ENCODE results near the gene PDPR. TPM values are rescaled to one million over a fixed set of nuclear protein-coding genes. Genes with fewer than 3 reads are reported as not detected.

Gene PDPR
- total and polyA plus RNA-seq, 2 of the 4 experiments (the other 2 are of a cell fraction) = 12.2 to 19.4 TPM

GRCh38 chr16:70158261-70158939 is 44.3 kb downstream of the PDPR start:
- DNase-seq (no peak), ATAC-seq (ENCODE audit: low read depth) (no peak)
- Histone ChIP-seq H4K20me1 (ENCODE audit: insufficient read depth, low read length) (peaks cover 3% of the 10 kb centered on the region; the same call in 1 of the 2 replicates), H3K9me3 (ENCODE audit: control insufficient read depth, insufficient read depth, low read length) (no peaks in the 10 kb centered on the region), H2BK15ac (ENCODE audit: low read depth, low read length) (no peak overlapping the region), H2AFZ (replicated peaks; ENCODE audit: low read length, poor library complexity) (no peak overlapping the region), H3K56ac (ENCODE audit: extremely low read depth, insufficient read depth, low read length) (no peak overlapping the region), H3K9ac (ENCODE audit: low read depth, low read length) (no peak overlapping the region), H3K4me2 (ENCODE audit: low read depth, low read length) (no peak overlapping the region), H2BK5ac (ENCODE audit: low read depth, low read length, poor library complexity, severe bottlenecking) (no peak overlapping the region), H4K5ac (ENCODE audit: low read depth, low read length) (no peak overlapping the region), H3K4ac (ENCODE audit: low read depth, low read length) (no peak overlapping the region), H2AK9ac (replicated peaks; ENCODE audit: low read depth, low read length, poor library complexity) (no peak overlapping the region), H3K14ac (replicated peaks; ENCODE audit: low read depth, low read length) (no peak overlapping the region), H3K18ac (ENCODE audit: low read depth, low read length) (no peak overlapping the region), H3K27ac (ENCODE audit: insufficient read depth, low read length) (no peak overlapping the region), H3K79me1 (ENCODE audit: low read depth in 1 of 2, low read length in 2 of 2) (no peaks in the 10 kb centered on the region), H4K91ac (ENCODE audit: insufficient read depth, low read depth, low read length) (no peak overlapping the region), H3K36me3 (ENCODE audit: control insufficient read depth, insufficient read depth, low read length) (peaks cover 59% of the 10 kb centered on the region), H3K9me1 (ENCODE audit: insufficient read depth, low read length) (peaks cover 10% of the 10 kb centered on the region; the same call in 1 of the 2 replicates), H2BK20ac (ENCODE audit: low read depth, low read length) (no peak overlapping the region), H4K8ac (ENCODE audit: low read depth in 2 of 2, low read length in 2 of 2) (no peak overlapping the region), H2BK120ac (ENCODE audit: low read depth, low read length) (no peak overlapping the region), H3K4me1 (ENCODE audit: control insufficient read depth, insufficient read depth, low read length) (peaks cover 8% of the 10 kb centered on the region), H3K27me3 (ENCODE audit: control insufficient read depth, insufficient read depth, low read length) (no peaks in the 10 kb centered on the region), H3K23ac (ENCODE audit: low read depth, low read length) (no peak overlapping the region), H2AK5ac (ENCODE audit: low read depth, low read length) (no peak overlapping the region), H3K4me3 (ENCODE audit: insufficient read depth, low read depth, low read length) (no peak overlapping the region)
- no TSS peak for BruUV-seq (replicated peaks)
- CTCF ChIA-PET = no interaction called here
- in situ Hi-C loops (cut with MboI; ENCODE audit: low sequenced_read_pairs) = no loop called here
- intact Hi-C loops (cut with micrococcal nuclease) = no loop called here
- WGBS, 2 experiments (ENCODE audit: extremely low coverage in 2 of 2, insufficient read length in 1 of 2) = 74% methylated on average over 3 of the region's 7 CpGs; no CpG with 5 or more reads in 1 of the 2 experiments
- TF ChIP-seq CHD1 (IDR thresholded peaks at IDR 0.05; ENCODE audit: low read depth, low read length) (no peak), CTCF (conservative IDR thresholded peaks at IDR 0.05; ENCODE audit: low read depth, low read length) (no peak), MXI1 (IDR thresholded peaks at IDR 0.05; ENCODE audit: borderline replicate concordance, low read depth, low read length) (no peak), RFX5 (IDR thresholded peaks at IDR 0.05; ENCODE audit: low read depth, low read length) (no peak), RAD21 (IDR thresholded peaks at IDR 0.05; ENCODE audit: low read length) (no peak), FOS (IDR thresholded peaks at IDR 0.05; ENCODE audit: low read depth, low read length) (no peak), CEBPB (IDR thresholded peaks at IDR 0.05; ENCODE audit: low read depth, low read length) (no peak), ELK1 (IDR thresholded peaks at IDR 0.05; ENCODE audit: borderline replicate concordance, low read depth, low read length) (no peak), MAFK (IDR thresholded peaks at IDR 0.05; ENCODE audit: low read depth, low read length) (no peak), POLR2A (IDR thresholded peaks at IDR 0.05; ENCODE audit: low read depth, low read length) (no peak)
- dilution Hi-C loops (cut with HindIII; ENCODE audit: low sequenced_read_pairs, unreplicated experiment) = no loop called here
- POLR2A ChIA-PET (ENCODE audit: unreplicated experiment) = no interaction called here
